Cardiac fibroblast (primary cell): Measurements from ENCODE around the gene ATF7IP2.
"Not testable (repeated sequence)": the region's sequence is repeated elsewhere in the genome, so short reads cannot be mapped to it uniquely, and the experiment has no call there.

ENCODE experiments used
- DNase-seq, 2 donors: peaks; one replicate each; pipeline versions ENCODE4 v3.0.0 to v3.0.0-alpha.2; 2010; ENCODE audit warnings: low read depth in 2 of 2
- H3K4me3 ChIP-seq, 2 donors: replicated peaks in 1 of 2; 1 replicate in 1 of 2; 2 replicates in 1 of 2; pipeline ENCODE4 v1.5.1; 2011; ENCODE audit warnings: low read depth in 2 of 2, low read length in 2 of 2, mild to moderate bottlenecking in 2 of 2, moderate library complexity in 1 of 2
- TF ChIP-seq, protein P1 (sequence below): IDR thresholded peaks from one replicate; pipeline ENCODE4 v1.5.1; 2011; ENCODE audit warnings: low read depth, mild to moderate bottlenecking, low read length, inconsistent platforms

The ATF7IP2 gene

DNA sequence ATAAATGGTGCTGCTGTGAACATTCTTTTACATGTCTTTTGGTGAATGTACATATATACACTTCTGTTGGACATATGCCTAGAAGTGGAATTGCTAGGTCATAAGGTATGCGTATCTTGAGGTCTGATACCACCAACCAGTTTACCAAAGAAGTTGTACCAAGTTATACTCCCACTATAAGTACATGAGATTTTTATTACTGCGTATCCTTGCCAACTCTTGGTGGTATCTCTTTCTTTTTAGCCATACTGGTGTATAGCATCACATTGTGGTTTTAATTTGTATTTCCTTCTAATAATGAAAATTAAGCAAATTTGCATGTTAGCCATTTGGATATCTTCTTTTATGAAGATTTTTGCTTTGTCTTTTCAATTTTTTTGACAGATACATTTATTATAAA lies 80.5 kb downstream of the ATF7IP2 start:
- DNase-seq = no peak
- TF ChIP-seq, protein P1, sequence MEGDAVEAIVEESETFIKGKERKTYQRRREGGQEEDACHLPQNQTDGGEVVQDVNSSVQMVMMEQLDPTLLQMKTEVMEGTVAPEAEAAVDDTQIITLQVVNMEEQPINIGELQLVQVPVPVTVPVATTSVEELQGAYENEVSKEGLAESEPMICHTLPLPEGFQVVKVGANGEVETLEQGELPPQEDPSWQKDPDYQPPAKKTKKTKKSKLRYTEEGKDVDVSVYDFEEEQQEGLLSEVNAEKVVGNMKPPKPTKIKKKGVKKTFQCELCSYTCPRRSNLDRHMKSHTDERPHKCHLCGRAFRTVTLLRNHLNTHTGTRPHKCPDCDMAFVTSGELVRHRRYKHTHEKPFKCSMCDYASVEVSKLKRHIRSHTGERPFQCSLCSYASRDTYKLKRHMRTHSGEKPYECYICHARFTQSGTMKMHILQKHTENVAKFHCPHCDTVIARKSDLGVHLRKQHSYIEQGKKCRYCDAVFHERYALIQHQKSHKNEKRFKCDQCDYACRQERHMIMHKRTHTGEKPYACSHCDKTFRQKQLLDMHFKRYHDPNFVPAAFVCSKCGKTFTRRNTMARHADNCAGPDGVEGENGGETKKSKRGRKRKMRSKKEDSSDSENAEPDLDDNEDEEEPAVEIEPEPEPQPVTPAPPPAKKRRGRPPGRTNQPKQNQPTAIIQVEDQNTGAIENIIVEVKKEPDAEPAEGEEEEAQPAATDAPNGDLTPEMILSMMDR = no peak

DNA sequence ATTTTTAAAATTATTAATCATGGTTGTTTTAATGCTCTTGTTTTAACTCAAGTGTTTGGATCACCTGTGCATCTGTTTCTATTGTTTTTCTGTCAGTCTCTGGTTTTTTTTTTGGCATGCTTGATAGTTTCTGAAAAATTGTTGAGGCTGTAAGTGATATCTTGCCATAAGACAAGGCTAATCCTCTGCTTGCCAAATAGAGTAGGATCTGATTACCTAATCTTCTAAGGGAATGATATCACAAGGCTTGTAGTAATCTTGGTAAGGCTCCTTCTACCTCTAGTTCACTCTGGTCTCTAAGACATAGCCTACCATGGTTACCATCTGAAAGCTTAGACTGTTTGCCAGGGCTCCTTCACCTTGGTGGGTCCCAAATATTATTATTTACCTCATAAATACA lies 81.0 kb downstream of the ATF7IP2 start:
- TF ChIP-seq, protein P1 = no peak

More for the DNA sequence above, 80.5 kb downstream of the ATF7IP2 start:
- no peak overlapping the region for H3K4me3 ChIP-seq

DNA sequence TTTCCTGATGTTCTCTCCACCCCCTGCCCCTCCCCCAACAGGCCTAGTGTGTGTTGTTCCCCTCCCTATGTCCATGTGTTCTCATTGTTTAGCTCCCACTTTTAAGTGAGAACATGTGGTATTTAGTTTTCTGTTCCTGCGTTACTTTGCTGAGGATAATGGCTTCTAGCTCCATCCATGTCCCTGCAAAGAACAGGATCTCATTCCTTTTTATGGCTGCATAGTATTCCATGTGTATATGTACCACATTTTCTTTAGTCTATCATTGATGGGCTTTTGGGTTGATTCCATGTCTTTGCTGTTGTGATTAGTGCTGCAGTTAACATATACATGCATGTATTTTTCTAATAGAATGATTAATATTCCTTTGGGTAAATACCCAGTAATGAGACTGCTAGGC lies 90.8 kb downstream of the ATF7IP2 start:
- not testable (repeated sequence) for DNase-seq, H3K4me3 ChIP-seq

More for the DNA sequence above, 81.0 kb downstream of the ATF7IP2 start:
- DNase-seq = no peak
- H3K4me3 ChIP-seq = no peak overlapping the region

DNA sequence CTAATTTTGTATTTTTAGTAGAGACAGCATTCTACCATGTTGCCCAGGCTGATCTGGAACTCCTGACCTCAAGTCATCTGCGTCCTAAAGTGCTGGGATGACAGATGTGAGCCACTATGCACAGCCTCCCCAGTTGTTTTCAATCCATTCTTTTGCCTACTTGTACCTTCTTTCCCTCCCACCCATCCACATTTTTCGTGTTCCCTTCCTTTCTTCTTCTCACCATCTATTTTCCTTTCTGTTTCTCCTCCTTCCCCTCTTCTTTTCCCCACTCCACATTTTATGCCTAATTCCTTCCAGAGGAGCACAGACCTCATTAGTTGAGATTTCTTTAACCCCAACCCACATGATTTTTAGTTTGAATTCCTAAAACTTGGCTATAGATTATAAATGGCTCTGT lies 94.3 kb downstream of the ATF7IP2 start:
- DNase-seq = no peak
- H3K4me3 ChIP-seq = no peak overlapping the region
- TF ChIP-seq, protein P1 = no peak

DNA sequence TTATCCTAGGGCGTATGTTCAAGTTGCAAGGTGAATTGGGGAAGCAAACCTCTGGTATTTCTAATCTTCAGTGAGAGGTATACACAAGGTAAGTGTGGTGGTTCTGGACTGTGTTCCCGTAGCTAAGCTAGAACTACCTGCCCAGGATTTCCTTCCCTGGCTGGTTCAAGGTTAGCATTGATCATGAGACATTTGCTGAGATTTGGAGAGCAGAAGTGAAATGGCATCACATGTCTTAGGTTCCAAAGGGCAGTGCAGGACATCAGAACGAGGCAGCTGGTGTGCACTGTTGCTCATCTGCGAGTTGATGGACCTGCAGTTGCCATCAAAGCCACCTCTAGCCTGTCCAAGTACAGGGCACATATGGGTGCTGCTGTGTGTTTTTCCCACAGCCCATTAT lies 99.3 kb downstream of the ATF7IP2 start:
- TF ChIP-seq, protein P1 = no peak
- DNase-seq = no peak
- H3K4me3 ChIP-seq = no peak overlapping the region

DNA sequence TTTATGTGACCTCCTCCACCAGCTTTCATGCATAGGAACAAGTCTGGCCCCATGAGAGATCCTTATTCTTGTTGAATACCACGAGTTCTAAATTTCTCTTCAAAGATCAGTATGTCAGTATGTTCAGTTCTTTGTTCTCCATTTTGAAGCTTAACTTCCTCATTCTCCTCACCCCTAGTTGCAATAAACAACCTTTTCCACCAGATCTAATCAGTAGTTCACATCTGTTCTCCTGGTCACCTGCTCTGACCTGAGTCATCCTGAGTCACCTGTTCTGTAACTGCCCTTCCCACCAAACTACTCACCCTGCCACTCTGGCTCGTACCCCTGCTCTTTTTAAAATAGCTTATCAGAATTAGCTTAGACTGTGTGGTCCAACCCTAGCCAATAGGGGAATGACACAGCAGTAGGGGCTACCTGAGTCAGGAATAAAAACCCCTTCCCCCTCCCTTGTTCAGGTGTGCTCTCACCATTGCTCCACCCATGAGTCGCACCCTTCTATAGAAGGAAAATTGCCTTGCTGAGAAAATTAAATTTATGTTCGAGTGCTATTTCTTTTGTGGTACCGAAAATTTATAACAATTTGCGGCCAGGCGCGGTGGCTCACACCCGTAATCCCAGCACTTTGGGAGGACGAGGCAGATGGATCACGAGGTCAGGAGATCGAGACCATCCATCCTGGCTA lies 100.0 kb downstream of the ATF7IP2 start:
- TF ChIP-seq, protein P1 = no peak
- no peak for DNase-seq
- no peak overlapping the region for H3K4me3 ChIP-seq

DNA sequence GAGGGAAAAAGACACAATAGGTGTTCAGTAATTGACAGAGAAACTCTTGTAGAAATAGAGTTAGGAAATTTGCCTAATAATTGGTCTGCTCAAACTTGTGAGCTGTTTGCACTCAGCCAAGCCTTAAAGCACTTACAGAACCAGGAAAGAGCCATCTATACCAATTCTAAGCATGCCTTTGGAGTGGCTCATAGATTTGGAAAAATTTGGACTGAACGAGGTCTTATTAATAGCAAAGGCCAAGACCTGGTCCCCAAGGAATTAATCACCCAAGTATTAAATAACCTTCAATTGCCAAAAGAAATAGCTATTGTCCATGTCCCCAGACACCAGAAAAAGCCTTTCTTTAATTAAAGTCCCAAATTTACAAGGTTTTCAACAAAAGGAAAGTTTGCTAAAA lies 104.3 kb downstream of the ATF7IP2 start:
- no peak overlapping the region for H3K4me3 ChIP-seq
- TF ChIP-seq, protein P1 = no peak
- DNase-seq = peak in 1 of 2 donors; percentile 46
